G401.6 (cell line): ENCODE results near the gene UMODL1.
"Not testable (repeated sequence)": the region's sequence is repeated elsewhere in the genome, so short reads cannot be mapped to it uniquely, and the experiment has no call there.

Source experiments
- FAIRE-seq: peaks from 2 replicates; lab custom pipeline; 2012; peaks lifted over from hg19 to GRCh38; lab: Jason Lieb, UNC

Gene UMODL1

DNA sequence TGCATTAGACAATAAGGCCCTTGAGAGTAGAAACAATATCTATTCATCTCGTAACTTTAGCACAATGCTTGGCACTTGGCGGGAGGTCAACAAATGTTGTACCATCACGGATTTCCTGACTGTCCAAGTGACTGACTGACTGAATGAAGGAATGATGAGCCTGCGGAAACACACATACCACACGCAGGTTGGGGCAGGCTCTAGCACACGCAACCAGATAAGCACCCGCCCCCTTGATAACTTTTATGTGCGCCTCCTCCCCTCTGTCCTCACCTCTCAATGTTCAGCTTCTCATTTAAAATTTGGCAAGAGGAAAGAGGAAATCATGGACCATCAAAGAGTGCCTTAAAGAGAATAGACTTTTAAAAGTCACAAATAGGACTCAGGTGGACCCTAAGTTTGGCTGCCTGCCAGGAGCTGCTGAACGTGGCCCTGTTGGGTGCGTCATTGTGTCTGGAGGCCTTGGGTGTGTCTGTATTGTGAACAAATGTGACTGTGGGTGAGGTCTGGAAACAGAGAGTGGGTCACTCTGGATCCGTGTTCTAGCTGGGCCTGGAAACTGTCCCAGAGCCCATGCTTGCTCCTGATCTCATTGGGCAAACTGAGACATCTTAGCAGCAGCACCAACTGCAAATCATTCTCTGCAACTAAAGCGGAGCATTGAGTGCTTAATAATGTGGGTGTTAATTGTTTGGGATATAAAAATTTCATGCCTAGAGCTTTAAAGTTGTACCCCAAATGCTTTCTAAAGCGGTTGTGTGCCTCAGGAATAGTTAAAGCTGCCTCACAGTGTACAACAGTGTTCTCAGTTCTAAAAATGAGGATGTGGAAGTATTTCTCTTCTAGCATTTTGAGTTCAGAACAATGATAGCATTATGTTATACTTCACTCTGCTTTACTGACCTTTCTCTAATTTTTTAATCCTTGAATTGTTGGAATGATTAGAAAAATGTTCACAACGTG is 100.3 kb downstream of the UMODL1 start:
- no peak for FAIRE-seq

DNA sequence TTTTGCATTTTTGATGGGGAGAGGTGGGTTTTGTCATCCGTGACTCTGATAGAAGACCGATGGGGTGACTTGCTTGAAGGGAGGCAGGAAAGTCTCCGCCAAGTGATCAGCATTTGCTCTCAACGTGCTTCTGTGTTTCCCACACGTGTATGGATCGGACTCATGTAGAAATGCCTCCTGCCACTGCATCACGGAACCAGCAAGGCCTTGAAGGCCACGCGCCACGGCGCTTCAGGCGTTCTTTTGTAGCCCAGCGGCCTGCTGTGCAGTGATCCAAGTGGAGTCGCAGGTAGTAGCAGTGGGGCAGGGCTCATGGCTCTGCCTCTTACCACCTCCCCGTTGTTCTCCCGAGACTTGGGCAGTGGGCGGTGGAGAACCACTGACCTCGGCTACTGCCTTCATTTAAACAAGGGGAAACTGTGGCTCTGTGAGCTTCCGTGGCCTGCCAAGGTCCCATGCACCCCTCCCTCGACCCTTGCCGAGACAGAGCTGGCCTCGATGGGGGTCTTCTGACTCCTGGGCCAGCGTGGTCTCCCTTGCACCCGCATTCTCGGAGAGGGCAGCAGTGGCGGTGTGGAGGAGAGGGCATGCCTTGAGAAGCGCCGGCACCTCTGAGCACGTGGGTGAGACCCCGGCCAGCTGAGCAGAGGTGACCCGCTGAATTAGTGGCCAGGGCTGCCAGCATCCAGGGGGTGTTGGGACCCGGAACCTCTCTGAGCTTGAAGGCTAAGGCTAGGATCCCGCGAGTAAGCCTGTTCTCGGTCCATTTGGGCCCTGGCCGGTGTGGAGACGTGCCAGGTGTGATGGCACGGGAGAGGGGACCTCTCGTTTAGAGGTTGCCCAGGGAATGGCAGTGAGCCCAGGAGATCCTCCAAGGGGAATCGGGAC is 101.7 kb downstream of the UMODL1 start:
- no peak for FAIRE-seq

DNA sequence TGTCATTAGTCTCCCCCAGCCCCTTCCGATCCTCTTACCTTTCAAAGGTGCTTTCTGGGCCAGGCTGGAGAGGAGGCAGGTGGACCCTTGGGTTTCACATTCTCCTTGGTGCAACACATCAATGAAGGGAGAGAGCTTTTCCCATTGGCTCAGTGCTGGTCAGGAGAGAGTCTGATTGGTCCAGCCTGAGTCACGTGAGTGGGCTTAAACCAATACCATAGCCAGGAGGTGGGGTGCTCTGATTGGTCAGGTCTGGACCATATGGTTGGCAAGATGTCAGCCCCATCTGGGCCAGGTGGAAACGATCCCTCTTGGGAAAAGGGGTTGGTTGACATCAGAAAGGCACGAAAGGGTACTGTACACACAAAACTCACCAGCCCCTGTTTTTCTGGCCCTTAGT is 103.1 kb downstream of the UMODL1 start:
- no peak for FAIRE-seq

DNA sequence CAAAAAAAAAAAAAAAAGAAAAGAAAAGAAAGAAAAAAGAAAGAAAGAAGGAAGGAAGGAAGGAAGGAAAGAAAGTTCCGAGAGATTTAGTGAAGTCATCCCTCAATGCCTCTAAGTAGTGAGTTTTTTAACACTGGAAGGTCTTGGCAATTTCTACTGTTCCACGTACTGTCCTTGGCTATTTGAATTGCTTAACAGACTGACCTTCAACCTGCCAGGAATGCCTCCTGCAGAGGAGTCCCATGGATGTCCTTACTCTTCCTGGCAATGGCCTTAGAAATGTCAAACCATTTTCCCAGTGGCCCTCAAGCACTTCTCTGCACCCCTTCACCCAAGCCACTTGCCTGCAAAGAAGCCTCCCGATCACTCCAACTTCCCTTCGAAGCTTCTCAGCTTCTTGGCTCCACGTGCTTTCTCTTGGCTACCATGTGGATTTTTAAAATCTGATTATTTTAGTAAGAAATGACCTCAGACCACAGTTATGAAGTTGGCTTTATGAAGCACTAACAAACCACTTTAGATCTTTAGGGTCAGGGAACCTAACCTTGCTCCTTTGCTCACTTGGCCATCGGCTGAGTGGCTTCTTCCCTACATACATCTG is 104.1 kb downstream of the UMODL1 start:
- FAIRE-seq = no peak

DNA sequence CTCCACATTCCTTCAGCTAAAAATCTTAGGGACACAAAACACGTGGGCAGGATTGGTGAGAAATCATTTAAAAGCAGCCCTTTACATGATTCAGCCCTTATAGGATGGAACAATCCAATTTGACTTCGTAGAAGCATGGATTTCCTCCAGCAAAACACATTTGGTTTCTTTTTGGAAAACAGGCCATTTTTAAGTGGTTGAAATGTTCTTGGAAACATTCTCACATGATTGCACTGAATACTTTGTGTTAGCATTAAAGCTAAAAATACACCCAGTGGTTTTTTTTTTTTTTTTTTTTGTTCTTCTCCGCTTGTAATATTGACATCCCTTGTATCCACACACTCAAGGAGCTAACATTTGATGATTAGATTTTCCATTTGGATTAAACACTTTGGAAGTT is 105.7 kb downstream of the UMODL1 start:
- FAIRE-seq = no peak

DNA sequence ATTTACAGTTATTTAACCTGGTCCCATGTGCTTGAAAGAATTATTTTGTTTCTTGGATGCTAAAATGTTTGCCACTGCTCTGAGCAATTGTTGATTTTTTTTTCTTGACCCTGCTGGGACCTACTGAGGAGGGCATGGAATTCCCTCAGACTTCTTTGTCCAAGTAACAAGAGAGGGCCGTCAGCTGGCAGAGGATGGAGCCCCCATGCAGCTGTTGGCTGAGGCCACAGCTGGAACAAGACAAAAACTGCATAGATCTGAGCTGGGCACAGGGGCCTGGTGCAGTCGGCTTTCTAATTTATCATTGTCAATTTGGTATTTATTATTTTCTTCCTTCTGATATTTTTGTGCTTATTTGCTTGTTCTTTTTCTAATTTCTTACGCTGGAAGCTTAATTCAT is 108.2 kb downstream of the UMODL1 start:
- FAIRE-seq = no peak

DNA sequence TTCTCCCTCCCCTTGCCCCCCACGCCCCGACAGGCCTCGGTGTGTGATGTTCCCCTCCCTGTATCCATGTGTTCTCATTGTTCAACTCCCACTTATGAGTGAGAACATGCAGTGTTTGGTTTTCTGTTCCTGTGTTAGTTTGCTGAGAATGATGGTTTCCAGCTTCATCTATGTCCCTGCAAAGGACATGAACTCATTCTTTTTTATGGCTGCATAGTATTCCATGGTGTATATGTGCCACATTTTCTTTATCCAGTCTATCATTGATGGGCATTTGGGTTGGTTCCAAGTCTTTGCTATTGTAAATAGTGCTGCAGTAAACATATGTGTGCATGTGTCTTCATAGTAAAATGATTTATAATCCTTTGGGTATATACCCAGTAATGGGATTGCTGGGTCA is 108.9 kb downstream of the UMODL1 start:
- not testable (repeated sequence) for FAIRE-seq

DNA sequence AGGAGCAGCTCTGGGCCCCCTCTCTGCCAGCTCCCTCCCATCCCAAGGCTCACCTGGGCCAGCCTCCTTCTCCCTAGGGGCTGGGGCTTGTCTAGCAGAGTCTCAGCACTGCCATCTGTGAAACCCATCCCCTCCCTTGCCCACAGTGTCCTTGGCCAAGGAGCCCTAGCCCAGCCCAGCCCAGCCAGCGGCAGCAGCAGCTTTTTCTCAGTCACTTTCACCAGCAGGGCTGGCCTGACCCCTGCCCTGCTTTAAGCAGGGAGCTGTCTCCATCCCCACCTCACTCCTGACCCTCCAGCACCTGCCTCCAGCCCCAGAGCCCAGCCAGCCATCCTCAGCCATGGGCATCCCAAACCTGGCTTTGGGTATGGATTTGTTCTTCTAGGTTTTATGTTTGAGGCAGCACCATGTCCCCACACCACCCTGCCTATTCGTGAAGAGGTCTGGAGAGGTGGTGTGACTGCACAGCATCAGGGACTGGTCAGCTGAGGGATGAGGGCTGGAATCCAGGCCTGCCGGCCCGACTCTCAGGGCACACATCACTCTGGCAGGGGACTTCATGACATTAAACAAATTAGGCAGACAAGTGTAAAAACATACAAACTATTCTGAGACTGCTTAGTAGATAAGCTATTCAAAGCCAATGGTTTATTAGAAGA is 111.7 kb downstream of the UMODL1 start:
- FAIRE-seq = no peak

DNA sequence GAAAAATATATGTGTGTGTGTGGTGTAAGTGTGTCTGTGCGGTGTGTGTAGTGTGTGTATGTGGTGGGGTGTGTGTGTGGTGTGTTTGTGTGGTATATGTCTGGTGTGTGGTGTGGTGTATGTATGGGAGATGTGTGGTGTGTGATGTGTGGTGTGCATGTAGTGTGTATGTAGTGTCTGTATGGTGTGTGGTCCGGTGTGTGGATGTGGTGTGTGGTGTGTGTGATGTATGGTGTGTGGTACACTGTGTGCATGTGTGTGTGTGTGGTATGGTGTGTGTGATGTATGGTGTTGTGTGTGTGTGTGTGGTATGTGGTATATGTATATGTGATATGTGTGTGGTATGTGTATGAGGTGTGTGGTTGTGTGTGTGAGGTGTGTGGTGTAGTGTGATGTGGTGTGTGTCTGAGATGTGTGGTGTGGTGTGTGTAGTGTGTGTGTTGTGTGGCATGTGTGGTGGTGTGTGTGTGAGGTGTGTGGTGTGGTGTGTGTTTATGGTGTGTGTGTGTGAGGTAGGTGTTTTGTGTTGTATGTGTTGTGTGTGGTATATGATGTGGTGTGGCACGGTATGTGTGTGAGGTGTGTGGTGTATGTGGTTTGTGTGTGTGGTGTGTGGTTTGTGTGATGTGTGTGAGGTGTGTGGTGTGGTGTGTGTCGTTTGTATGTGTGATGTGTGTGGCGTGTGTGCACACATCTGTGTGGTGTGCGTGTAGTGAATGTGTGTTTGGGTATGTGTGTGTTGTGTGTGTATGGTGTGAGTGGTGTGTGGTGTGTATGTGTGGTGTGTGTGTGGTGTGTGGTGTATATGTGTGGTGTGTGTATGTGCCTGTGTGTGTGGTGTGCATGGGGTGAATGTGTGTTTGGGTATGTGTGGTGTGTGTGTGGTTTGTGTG is 112.5 kb downstream of the UMODL1 start:
- no peak for FAIRE-seq

DNA sequence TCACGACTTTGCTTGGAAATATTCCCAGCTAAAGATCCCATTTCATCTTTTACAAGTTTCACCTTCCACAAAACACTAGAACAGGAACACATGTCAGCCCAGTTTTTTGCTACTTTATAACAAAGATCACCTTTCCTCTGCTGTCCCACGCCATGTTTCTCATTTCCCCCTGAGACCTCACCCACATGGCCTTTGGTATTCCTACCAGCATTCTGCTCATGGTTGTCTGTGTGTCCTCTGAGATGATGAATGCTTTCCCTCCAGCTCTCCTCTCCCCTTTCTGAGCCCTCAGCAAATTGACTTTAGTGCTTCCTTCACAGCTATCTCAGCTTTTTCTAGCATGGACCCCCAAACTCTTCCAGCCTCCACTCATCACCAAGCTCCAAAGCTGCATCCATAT is 115.5 kb downstream of the UMODL1 start:
- FAIRE-seq = no peak

DNA sequence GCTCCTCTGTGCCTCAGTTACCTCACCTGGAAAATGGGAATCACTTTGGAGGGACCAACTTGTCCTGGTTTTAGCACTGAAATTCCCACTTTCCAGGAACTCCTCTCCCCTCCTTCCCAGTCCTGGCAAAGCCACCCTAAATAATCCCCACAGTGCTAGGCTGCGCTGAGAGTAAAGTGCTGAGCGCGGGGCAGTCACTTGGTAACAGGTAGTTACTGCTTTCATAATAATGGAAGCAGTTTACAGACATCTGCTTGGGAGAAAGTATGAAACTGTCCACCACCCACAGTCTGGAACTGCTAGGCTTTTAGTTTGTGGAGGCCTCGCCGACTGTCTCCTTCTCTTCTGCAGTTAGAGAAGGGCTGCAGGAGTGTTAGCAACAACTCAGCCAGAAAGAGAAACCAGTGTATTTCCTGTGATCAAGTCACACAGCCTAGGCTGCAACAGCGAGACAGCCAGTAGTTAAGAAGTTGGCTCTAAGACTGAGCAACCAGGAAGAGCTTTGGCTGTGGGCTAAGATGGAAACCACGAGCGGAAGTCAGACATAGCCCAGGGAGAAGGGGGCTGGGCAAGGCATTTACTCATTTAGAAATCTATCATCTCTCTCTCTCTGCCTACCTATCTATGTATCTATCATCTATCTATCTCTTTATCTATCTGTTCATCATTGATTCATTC is 117.0 kb downstream of the UMODL1 start:
- FAIRE-seq = no peak

DNA sequence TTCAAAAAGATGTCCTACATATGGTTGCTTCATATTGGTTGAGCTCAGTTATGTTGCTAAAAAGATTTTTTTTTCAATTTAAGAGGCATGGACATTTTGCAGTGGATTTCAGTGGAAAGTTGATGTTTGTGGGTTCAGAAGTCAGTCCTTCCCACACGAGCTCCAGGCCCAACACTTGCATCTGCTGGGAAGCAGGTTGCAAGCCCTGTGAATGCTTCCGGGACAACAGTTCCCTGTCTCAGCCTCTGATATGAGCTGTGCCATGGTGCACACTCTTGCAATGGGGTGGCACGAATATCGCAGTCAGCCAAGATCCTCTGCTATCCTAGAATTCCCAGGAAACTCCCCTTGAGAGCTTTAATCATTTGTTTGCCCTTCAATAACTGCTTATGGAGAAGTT is 117.5 kb downstream of the UMODL1 start:
- FAIRE-seq = no peak

DNA sequence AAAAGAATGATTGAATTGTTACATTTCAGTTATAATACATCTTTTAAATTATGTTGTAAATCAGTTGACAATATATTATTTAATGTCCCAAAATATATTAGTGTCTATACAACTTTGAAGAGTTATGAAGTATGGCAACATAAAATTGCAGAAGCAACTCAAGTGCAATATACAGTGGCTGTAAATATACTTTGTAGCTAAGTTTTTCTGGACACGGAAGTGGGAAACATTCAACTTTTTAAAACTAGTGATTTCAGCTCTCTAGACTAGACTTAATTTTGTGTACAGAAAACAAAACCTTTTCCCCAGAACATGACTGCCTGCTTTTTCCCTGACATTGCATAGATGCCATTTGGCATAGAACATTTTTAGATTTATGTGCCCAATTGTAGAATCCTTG is 118.3 kb downstream of the UMODL1 start:
- FAIRE-seq = no peak

DNA sequence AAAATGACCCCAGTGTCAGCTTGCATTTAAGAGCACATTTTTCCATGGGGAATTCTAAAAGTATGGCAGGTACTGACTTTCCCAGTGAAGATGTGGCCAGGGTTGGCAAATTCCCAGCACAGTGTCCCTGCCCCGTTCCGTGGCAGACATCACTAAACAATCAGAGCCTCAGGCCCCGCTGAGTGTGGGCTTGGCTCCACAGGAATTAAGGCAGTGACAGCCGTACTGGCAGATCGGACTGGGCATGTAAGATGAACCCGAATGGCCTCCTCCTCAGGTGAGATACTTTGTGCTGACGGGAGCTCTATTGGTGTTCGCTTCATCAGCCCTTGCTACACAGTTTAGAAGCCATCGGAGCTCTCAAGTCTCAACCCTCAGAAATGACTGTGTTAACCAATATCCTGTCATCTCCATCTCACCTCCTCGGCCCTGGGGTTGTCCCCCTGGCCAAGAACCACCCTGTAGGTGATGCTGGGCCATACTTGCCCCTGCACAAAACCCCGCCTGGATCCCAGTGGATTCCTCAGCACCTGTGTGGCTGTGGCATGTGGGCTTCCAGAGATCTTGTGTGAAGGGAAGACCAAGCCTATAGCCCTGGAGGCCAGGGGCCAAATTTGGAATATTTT is 118.9 kb downstream of the UMODL1 start:
- no peak for FAIRE-seq

DNA sequence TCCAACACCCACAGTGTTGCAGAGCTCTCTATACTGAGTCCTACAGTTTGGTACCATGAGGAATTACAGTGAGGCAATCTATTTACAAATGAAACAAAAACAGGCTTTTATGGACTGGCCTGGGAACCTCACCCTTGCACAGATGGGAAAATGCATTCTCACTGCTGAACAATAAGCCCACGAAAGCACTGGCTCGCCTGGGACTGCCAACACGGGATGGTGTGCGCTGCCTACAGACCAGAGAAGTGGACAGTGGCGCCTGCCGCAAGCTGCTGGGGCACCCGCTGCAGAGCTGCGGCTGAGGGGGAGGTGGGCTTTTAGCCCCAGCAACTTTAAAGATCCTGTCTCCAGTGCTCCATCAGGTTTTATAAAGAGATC is 119.4 kb downstream of the UMODL1 start:
- no peak for FAIRE-seq

DNA sequence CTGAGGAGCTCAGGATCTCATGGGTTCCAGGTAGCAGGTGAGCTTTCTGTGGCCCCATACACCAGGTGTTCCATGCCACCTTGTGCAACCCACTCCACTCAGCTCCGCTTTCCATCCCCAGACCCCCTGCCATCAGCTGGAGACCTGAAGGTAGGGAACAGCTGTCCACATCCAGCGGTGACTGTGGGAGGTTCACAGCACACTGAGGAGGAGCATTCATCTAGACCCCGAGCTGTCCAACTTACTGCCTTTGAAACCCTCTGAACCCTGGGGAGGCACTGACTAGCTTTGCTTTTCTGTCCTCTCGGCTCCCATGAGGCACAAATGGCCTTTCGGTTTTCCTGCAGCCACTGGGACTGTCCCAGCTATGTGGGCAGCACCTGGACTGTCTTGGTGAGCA is 119.9 kb downstream of the UMODL1 start:
- FAIRE-seq = no peak

DNA sequence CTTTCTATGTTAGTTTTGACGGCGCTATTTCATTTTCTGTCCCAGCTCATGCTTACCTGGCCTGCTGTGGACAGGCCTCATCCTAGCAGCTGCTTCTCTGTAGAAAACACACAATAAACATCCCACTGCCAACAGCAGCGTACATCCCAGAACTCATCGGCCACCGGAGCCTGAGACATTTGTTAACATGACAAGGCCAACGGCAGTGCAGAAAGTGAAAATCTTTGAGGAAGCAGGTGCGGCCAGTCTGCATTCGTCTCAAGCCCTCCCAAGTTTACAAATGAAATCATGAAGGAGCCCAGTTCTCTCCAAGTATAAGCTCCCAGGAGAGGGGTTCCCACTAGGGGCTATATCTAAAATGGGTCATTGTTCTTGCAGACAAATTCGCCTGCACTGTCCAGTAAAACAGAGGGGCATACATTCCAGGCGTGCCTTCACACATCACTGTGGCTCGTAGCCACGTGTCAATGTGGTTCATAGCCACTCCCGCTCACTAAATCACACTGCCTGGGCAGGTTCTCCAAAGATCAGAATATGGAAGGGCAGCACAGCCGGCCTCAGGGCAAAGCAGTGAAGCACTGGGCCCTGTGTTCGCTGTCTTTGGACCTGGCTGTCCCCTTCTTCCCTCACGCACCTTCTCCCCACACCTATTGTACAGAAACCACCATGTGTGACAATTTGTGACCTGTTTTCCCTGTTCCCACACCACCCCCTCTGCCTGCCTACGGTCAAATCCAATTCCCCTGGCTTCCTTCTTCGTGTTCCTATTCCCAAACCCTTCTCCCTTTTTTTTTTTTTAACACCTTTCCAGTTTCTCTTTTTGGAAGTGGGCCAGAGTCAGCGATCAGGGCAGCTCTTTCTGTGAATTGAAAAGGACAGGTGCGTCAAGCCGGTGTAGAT is 120.8 kb downstream of the UMODL1 start:
- FAIRE-seq = no peak
